DND-41 (cell line): ENCODE measurements around the gene DDRGK1.
"Not testable (repeated sequence)": the region's sequence is repeated elsewhere in the genome, so short reads cannot be mapped to it uniquely, and the experiment has no call there.

Experiments used
- ATAC-seq: fragments of 200-7000 bp; cut with Tn5 transposase; 3 replicates; pipeline ENCODE4 v1.9.1; 2021; ENCODE audit warnings: low read depth; ENCODE audit not compliant: insufficient read depth
- DNase-seq: peaks from one replicate; pipeline ENCODE4 v3.0.0-alpha.2; 2020
- H2AFZ ChIP-seq: 2 replicates; pipeline ENCODE4 v1.6.0; 2012; ENCODE audit warnings: low read depth, low read length
- H3K27ac ChIP-seq: 2 replicates; pipeline ENCODE4 v1.5.1; 2012; ENCODE audit warnings: low read length, inconsistent platforms
- H3K27me3 ChIP-seq: fragments of 200-600 bp; sonication (generic); 2 replicates; pipeline ENCODE4 v1.6.0; 2012; ENCODE audit warnings: low read length, mild to moderate bottlenecking, inconsistent platforms; ENCODE audit not compliant: insufficient read depth, poor library complexity
- H3K36me3 ChIP-seq: 2 replicates; pipeline ENCODE4 v1.5.1; 2012; ENCODE audit warnings: low read length, inconsistent platforms; ENCODE audit not compliant: insufficient read depth
- H3K4me1 ChIP-seq: 2 replicates; pipeline ENCODE4 v1.5.1; 2012; ENCODE audit warnings: mild to moderate bottlenecking, low read length; ENCODE audit not compliant: insufficient read depth
- H3K4me2 ChIP-seq: 2 replicates; pipeline ENCODE4 v1.6.0; 2012; ENCODE audit warnings: mild to moderate bottlenecking, moderate library complexity, low read length, inconsistent platforms; ENCODE audit not compliant: insufficient read depth
- H3K4me3 ChIP-seq, 2 experiments: fragments of 200-600 bp in 1 of 2; shearing (Covaris generic) in 1 of 2; 2 replicates each; pipeline ENCODE4 v1.5.1; 2012 to 2016; ENCODE audit warnings: inconsistent platforms in 2 of 2, low read length in 2 of 2, mild to moderate bottlenecking in 2 of 2, low read depth in 1 of 2, moderate library complexity in 1 of 2
- H3K79me2 ChIP-seq: 2 replicates; pipeline ENCODE4 v1.6.0; 2012; ENCODE audit warnings: low read length, inconsistent platforms; ENCODE audit not compliant: insufficient read depth
- H3K9ac ChIP-seq: 2 replicates; pipeline ENCODE4 v1.6.0; 2012; ENCODE audit warnings: low read depth, mild to moderate bottlenecking, inconsistent platforms, low read length, moderate library complexity
- H3K9me3 ChIP-seq: 2 replicates; pipeline ENCODE4 v1.5.1; 2012; ENCODE audit warnings: low read length, moderate library complexity, mild to moderate bottlenecking, inconsistent platforms; ENCODE audit not compliant: insufficient read depth, severe bottlenecking
- H4K20me1 ChIP-seq: 2 replicates; pipeline ENCODE4 v1.6.0; 2012; ENCODE audit warnings: low read length; ENCODE audit not compliant: insufficient read depth
- EZH2 ChIP-seq: IDR thresholded peaks from 3 replicates; pipeline ENCODE4 v1.6.1; 2012; ENCODE audit warnings: borderline replicate concordance, low read depth, mild to moderate bottlenecking, moderate library complexity, low read length, inconsistent platforms; ENCODE audit not compliant: severe bottlenecking
- TF ChIP-seq, protein P1 (sequence below): IDR thresholded peaks from 2 replicates; pipeline ENCODE4 v1.5.1; 2012; ENCODE audit warnings: borderline replicate concordance, low read length, moderate library complexity, mild to moderate bottlenecking; ENCODE audit not compliant: poor library complexity, severe bottlenecking; ENCODE audit errors: extremely low read depth

The DDRGK1 gene

DNA sequence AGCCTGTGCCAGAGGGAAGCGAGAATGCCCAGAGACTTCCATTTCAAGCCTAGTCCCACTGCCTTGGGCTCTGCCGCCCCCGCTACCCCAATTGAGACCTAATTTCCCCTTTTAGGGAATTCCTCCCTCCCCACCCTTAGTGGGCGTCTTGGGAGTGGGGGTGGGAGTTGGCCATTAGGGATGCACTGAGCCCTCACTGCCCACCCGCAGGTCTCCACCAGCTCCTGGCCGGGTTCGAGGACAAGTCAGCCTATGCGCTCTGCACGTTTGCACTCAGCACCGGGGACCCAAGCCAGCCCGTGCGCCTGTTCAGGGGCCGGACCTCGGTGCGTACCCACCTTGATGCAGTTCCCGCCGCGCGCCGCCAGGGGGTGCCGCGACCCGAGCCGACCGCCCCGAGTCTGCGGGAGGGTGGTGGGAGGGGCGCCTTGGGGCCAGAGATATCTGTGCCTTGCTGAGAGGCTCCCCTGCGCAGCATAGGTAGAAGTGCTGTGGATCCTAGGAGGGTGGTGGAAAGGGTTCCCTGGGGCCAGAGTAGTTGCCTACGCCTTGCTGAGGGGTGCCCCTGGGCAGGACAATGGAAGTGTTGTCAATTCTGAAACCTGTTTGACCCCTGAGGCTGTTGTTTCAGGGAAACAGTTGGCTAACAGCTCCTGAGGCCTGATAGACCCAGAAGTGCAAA is 14.0 kb upstream of the DDRGK1 start:
- Histone ChIP-seq H3K9me3 (no peaks in the 10 kb centered on the region), H3K4me3 (no peak overlapping the region), H2AFZ (no peak overlapping the region), H3K36me3 (peaks cover 86% of the 10 kb centered on the region), H3K79me2 (0 out of 2 replicates have a peak, but pooled peaks cover 3% of the 10 kb centered on the region), H3K27ac (no peak overlapping the region), H3K27me3 (no peaks in the 10 kb centered on the region), H3K4me1 (no peaks in the 10 kb centered on the region), H3K9ac (no peak overlapping the region), H4K20me1 (peaks cover 3% of the 10 kb centered on the region; the same call in 1 of the 2 replicates), H3K4me2 (no peak overlapping the region)
- ATAC-seq (peak; percentile 78), DNase-seq (peak; percentile 59)
- no peak for TF ChIP-seq EZH2
- TF ChIP-seq, protein P1, sequence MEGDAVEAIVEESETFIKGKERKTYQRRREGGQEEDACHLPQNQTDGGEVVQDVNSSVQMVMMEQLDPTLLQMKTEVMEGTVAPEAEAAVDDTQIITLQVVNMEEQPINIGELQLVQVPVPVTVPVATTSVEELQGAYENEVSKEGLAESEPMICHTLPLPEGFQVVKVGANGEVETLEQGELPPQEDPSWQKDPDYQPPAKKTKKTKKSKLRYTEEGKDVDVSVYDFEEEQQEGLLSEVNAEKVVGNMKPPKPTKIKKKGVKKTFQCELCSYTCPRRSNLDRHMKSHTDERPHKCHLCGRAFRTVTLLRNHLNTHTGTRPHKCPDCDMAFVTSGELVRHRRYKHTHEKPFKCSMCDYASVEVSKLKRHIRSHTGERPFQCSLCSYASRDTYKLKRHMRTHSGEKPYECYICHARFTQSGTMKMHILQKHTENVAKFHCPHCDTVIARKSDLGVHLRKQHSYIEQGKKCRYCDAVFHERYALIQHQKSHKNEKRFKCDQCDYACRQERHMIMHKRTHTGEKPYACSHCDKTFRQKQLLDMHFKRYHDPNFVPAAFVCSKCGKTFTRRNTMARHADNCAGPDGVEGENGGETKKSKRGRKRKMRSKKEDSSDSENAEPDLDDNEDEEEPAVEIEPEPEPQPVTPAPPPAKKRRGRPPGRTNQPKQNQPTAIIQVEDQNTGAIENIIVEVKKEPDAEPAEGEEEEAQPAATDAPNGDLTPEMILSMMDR = peak; percentile 63

DNA sequence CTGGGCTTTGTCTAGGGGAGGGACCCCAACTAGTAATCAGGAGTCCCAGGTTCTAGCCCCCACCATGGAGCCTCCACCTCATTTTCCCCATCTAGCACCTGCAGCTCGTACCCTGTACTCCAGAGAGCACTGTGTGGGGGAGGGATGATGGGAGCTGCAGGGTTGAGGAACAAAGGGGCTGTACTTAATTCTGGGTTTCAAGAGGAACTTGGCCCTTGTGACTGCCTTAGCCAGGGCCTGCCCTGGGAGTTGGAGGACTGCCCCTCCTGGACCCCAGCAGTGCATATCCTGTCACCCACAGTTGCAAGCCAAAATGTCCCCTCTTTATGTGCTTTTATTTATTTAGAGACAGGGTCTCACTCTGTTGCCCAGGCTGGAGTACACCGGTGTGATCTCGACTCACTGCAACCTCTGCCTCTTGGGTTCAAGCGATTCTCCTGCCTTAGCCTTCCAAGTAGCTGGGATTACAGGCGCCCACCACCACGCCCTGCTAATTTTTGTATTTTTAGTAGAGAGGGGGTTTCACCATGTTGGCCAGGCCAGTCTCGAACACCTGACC is 11.0 kb upstream of the DDRGK1 start:
- peaks cover 25% of the 10 kb centered on the region for H3K79me2 ChIP-seq
- not testable (repeated sequence) for H3K4me2 ChIP-seq, H3K9me3 ChIP-seq, H2AFZ ChIP-seq, DNase-seq, ATAC-seq, H3K27ac ChIP-seq, H3K9ac ChIP-seq, H4K20me1 ChIP-seq, H3K27me3 ChIP-seq, H3K4me3 ChIP-seq
- H3K36me3 ChIP-seq = peaks cover 63% of the 10 kb centered on the region
- peaks cover 14% of the 10 kb centered on the region for H3K4me1 ChIP-seq

DNA sequence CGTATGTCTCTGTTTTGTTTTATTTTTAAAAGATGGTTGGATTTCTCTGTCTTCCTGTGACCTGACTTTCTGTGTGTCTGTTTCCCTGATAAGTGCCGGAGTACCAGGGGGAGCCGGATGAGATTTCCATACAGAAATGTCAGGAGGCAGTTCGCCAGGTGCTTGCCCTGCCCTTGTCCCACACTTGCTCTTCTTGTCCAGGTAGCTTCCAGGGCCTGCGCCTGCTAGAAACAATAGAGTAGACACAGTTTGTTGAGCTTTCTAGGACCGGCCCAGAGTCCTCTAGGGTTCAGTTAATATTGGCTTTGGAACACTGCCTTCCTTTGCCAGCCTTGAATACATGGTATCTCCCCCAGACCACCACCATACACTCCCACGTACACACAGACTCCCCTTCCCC is 8.7 kb upstream of the DDRGK1 start:
- no peak overlapping the region for H3K4me3 ChIP-seq
- peaks cover 47% of the 10 kb centered on the region for H3K79me2 ChIP-seq
- H3K27me3 ChIP-seq = no peaks in the 10 kb centered on the region
- H3K4me2 ChIP-seq = no peak overlapping the region
- H3K9me3 ChIP-seq = no peaks in the 10 kb centered on the region
- peaks cover 5% of the 10 kb centered on the region; the same call in 1 of the 2 replicates for H4K20me1 ChIP-seq
- no peak overlapping the region for H2AFZ ChIP-seq
- ATAC-seq (no peak), DNase-seq (no peak)
- no peak overlapping the region for H3K9ac ChIP-seq
- peaks cover 27% of the 10 kb centered on the region for H3K4me1 ChIP-seq
- peaks cover 45% of the 10 kb centered on the region for H3K36me3 ChIP-seq
- TF ChIP-seq, protein P1 = no peak
- no peak for TF ChIP-seq EZH2
- no peak overlapping the region for H3K27ac ChIP-seq

DNA sequence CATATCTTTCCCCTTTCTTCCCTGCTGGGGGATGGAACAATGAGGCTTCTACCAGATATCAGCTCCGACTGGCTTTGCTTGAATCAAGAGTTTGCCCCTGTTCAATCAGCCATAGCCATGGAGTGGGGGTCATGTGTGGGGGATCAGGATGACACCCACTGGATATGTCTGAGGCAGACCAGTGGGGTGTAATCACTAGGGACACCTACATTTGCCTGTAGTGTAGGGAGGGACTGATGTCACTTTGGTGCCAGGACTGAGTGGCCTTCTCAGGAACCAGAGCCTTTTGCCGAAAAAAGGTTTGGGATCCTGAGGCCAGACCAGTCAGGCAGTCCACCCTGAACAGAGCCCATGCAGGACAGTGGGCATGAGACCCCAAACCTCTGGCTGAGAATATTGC is 5.9 kb upstream of the DDRGK1 start:
- Histone ChIP-seq H2AFZ (peak overlapping the region; percentile 93), H3K4me2 (peak overlapping the region; percentile 85)
- no peak for ATAC-seq

More for the DNA sequence above, 5.9 kb upstream of the DDRGK1 start:
- Histone ChIP-seq H3K4me1 (peaks cover 32% of the 10 kb centered on the region), H3K79me2 (peaks cover 50% of the 10 kb centered on the region), H3K9ac (peak overlapping the region; percentile 82), H3K9me3 (no peaks in the 10 kb centered on the region), H3K4me3 (peak overlapping the region; percentile 75 to 77), H4K20me1 (peaks cover 5% of the 10 kb centered on the region; the same call in 1 of the 2 replicates), H3K36me3 (peaks cover 22% of the 10 kb centered on the region), H3K27ac (peak overlapping the region; percentile 89), H3K27me3 (no peaks in the 10 kb centered on the region)
- no peak for DNase-seq
- TF ChIP-seq, protein P1 = no peak
- no peak for TF ChIP-seq EZH2
